GM18868 (cell line): ENCODE data around the gene DPYSL4.

Experiments
- ATAC-seq: cut with Tn5 transposase; IDR thresholded peaks from one replicate; pipeline ENCODE4 v1.9.1; 2021; ENCODE audit warnings: mild to moderate bottlenecking, moderate library complexity; ENCODE audit not compliant: unreplicated experiment

The DPYSL4 gene

GRCh38 chr10:132186488-132187429, at the start of gene DPYSL4:
DPYSL4 (plus strand) TSS chr10:132186948; CDS start chr10:132187064, 116 bp downstream.
- ATAC-seq, result no peak

- no peak for ATAC-seq
Observed at GRCh38 chr10:132137111-132138072, 49.4 kb upstream of the DPYSL4 start.

- ATAC-seq, result no peak
Observed at GRCh38 chr10:132138133-132138532, 48.6 kb upstream of the DPYSL4 start.

- no peak for ATAC-seq
Observed at GRCh38 chr10:132138596-132138995, 48.2 kb upstream of the DPYSL4 start.

DNA sequence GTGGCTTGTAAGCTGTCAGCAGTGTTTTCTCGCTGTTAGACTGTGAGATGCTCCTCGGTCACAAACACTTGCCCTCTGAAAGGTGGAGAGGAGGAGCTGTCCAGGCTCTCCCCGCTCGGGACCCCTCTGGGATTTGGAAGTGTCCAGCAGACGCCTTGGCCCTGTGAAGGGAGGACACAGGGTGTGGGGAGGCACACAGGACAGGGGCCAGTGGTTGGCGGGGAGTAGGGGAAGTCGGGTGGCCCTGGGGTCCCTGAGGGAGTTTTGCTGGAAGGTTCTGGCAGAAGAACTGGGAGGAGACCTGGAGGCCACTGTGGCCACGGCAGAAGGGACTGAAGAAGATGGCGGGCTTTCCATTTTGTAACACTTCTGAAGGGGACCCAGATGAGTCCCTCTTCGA, 47.2 kb upstream of the DPYSL4 start:
- no peak for ATAC-seq

DNA sequence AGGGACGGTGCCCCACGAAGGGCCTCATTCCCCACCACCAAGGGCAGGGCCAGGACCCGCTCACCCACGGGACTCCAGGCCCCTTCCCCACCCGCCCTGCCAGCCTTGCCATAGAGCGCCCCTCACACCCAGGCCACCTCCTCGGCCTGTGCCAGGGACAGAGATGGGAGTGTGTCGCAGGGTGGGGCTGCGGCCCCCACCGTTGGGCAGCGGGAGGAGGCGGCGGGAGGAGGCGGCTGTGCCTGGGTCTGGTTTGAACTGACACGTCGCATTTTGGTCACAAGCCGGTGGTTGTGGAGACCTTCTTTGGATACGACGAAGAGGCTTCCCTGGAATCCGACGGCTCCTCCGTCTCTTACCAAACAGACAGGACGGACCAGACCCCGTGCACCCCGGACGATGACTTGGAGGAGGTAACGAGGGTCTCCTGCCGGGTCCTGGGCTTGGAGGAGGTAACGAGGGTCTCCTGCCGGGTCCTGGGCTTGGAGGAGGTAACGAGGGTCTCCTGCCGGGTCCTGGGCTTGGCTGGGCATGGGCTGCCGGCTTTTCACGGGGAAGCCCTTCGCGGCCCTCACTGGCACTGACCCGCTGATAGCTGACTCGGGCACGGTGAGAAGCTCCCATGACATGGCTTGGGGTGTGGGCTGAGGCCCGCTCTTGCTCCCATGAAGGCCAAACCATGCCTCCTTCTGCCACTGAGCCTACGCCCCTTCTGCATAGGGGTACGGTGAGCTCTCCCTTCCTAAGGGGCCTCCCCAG, 46.4 kb upstream of the DPYSL4 start:
- no peak for ATAC-seq

GRCh38 chr10:132141076-132141475, 45.7 kb upstream of the DPYSL4 start:
- no peak for ATAC-seq

DNA sequence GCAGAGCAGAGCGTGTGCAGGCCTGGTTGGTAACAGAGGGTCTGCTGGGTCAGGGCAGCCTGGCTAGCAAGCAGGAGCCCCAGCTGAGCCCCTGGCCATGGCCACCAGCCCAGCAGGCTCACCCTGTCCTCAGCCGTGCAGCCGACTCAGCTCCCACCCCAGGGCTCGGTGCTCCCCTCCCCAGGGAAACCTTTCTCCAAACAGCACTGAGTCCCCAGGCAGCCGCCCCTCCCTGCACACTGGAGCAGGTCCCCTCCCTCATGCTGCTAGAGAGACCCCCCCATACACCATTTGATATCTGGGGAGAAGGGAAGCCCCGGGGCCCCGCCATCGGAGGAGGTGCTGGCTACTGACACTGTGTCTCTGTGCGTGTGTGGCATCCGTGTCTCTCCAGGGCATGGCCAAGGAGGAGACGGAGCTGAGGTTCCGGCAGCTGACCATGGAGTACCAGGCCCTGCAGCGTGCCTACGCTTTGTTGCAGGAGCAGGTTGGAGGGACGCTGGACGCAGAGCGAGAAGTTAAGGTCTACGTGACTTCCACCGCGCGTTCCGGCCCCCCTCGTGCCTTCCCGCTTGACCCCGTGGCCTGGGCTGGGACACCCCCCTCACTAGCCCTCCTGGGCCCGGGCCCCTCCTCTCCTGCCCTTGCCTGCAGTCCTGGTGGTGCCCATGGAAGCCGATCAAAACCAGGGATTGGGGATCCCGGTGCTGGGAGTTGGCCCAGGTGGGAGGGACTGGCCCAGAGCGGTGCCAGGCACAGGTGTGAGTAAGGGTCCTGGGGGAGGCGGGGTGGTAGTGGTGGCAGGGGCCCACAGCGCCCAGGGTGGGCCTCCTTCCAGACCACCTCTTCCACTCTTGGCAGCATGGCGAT, 45.0 kb upstream of the DPYSL4 start:
- ATAC-seq, result no peak

- no peak for ATAC-seq
Observed at GRCh38 chr10:132142396-132143161, 44.2 kb upstream of the DPYSL4 start.

DNA sequence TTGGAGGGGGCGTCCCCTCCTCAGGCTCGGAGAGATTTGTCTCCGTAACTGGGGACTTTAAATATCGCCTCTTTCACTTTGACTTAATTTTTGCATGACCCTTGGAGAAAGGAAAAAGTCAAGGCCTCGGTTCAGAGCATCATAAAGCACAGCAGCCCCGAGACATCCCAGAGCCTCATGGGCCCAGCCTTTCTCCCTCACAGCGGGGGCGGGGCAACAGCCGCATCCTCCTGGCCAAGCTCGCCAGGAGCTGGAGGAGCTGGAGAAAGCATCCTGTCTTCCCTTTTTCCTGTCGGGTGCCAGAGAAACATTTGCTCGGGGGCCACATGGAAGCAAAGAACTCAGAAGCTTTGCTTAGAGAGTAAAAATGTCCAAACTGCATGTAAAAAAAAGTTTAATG, 43.6 kb upstream of the DPYSL4 start:
- ATAC-seq, result no peak

DNA sequence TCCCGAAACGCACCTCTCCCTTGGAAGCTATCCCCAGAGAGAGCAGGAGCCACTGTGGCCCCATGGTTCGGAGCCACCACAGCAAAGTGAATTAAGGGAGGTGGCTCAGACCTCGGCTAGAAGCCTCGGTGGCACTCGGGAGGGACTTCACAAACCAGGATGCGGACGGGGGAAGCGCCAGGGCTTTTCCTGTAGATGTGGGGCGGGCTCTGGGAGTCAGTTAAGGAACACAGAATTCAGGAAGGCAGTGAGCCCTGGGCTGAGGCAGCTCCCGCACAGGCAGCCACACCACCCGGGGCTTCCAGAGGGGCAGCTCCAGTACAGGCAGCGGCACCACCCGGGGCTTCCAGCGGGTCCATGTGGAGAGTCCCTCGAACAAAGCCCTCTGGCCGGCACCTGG, 42.7 kb upstream of the DPYSL4 start:
- ATAC-seq, result no peak

DNA sequence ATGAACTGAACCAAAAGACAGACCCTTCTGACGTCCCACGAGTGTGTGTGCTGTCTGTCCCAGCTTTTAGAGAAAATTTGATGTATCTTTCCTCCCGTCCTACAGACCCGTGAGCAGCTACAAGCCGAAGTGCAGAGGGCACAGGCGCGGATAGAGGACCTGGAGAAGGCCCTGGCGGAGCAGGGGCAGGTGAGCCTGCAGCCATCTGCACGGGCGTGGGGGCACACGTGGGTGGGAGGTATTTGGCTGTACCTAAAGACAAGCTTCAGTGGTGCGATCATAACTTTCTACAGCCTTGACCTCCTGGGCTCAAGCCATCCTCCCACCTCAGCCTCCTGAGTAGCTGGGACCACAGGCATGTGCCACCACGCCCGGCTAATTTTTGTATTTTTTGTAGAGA, 41.7 kb upstream of the DPYSL4 start:
- ATAC-seq, result no peak

GRCh38 chr10:132145521-132146185, 41.1 kb upstream of the DPYSL4 start:
- no peak for ATAC-seq

- ATAC-seq, result no peak
Observed at GRCh38 chr10:132146271-132146671, 40.5 kb upstream of the DPYSL4 start.

DNA sequence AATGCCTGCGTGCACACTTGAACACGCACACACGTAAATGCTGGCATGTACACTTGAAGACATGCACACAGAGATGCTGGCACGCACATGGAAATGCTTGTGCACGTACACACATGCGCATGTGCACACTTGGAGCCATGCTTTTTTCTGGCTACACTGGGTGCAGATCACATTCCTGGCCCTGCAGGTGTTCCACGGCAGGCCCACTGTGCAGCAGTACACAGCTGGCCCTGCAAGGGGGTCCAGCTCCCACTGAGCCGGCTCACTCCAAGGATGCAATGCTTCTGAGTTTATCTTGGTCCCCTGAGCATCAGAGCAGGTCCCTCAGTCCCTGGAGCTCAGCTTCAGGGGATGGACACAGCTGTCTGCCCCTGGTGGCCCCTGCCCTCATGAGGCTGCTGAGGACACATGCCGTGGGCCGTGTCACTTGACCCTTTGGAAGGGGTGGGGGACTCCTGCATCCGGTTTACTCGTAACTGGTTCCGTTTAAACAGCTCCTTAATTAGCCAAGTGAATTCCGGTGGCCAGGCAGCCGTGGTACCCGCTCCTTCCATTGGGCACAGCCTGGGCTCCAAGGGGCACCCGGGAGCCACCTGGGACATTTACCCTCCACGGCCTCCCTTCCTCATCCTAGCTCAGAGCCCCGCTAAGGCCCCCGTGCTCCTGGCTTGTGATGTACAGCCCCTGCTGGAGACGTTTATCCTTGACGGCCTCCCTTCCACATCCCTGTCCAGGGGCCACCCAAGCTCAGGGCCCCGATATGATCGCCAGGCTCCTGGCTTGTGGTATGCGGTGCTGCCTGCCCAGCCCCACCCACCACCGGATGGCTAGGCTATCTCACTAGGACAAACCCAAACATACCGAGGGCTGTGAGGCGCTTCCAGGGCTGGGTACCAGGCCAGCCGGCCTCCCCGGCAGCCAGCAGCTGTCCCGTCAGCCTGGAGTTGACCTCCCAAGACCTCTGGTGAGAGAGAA, 39.5 kb upstream of the DPYSL4 start:
- no peak for ATAC-seq

GRCh38 chr10:132148261-132149251, 38.2 kb upstream of the DPYSL4 start:
- no peak for ATAC-seq
